ENCODE measurements around the gene TOM1L2. TPM values are rescaled to one million over a fixed set of nuclear protein-coding genes. Genes with fewer than 3 reads are reported as not detected.

Gene TOM1L2
- total and polyA plus RNA-seq, 2 experiments from 2014 or later, result 21.5 to 29.6 TPM

DNA sequence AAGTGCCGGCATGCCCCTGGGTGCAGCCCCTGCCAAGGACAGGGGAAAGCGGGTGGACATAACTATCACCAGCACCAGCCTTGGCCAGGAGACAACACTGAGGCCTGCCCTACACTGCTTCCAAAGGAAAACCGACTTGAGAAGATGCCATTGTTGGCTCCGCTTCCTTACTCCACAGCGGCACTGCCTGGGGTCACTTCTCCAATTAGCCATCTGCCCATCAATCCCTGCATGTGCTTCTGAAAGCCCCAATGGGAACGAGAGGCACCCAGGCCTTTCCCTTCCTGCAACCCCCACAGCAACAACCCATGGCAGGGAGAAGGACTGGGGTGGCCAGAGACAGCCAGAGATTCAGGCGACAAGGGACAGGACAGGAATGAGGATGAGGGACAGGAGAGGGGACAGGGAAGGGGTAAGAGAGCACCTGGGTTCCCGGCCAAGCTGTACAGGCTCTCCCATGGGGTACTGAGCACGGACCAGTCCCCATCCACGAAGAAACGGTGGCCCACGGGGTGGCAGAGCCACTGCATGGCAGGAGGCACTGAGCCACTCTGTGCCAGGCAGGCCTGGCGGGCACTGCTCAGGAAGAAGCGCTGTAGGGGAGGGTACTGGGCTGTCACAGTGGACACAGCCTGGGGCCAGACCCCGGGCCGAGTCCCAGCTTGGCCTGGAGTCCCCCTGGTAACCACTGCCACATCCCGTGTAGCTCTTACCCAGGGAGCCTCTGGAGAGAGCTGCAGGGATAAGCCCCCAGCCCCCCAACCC lies 156.6 kb downstream of the TOM1L2 start:
- Histone ChIP-seq H3K4me1 (ENCODE audit: insufficient read depth) (peaks cover 24% of the 10 kb centered on the region), H3K9me3 (ENCODE audit: low read depth) (no peaks in the 10 kb centered on the region), H3K4me3 (no peak overlapping the region), H4K20me1 (ENCODE audit: insufficient read depth, poor library complexity, severe bottlenecking) (peaks cover 25% of the 10 kb centered on the region), H3K4me2 (no peak overlapping the region), H2AFZ (no peak overlapping the region), H3K36me3 (replicated peaks; ENCODE audit: insufficient read depth, low read depth) (no peaks in the 10 kb centered on the region), H3K79me2 (peaks cover 11% of the 10 kb centered on the region), H3K27ac (no peak overlapping the region), H3K9me2 (replicated peaks; ENCODE audit: insufficient read depth) (no peaks in the 10 kb centered on the region), H3K27me3 (no peaks in the 10 kb centered on the region)
- DNase-seq (ENCODE audit: low spot score), result no peak
- TF ChIP-seq EZH2 (IDR thresholded peaks at IDR 0.05; ENCODE audit: borderline replicate concordance) (no peak), EZH2phosphoT487 (IDR thresholded peaks at IDR 0.05; ENCODE audit: low read depth, severe bottlenecking, unreplicated experiment) (no peak)
- TF ChIP-seq, protein P1, sequence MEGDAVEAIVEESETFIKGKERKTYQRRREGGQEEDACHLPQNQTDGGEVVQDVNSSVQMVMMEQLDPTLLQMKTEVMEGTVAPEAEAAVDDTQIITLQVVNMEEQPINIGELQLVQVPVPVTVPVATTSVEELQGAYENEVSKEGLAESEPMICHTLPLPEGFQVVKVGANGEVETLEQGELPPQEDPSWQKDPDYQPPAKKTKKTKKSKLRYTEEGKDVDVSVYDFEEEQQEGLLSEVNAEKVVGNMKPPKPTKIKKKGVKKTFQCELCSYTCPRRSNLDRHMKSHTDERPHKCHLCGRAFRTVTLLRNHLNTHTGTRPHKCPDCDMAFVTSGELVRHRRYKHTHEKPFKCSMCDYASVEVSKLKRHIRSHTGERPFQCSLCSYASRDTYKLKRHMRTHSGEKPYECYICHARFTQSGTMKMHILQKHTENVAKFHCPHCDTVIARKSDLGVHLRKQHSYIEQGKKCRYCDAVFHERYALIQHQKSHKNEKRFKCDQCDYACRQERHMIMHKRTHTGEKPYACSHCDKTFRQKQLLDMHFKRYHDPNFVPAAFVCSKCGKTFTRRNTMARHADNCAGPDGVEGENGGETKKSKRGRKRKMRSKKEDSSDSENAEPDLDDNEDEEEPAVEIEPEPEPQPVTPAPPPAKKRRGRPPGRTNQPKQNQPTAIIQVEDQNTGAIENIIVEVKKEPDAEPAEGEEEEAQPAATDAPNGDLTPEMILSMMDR (IDR thresholded peaks at IDR 0.05; ENCODE audit: poor library complexity), result no peak
- 95% methylated on average over 15 of the region's 17 CpGs for WGBS (ENCODE audit: low lambda C conversion rate, missing lambda C conversion rate)

DNA sequence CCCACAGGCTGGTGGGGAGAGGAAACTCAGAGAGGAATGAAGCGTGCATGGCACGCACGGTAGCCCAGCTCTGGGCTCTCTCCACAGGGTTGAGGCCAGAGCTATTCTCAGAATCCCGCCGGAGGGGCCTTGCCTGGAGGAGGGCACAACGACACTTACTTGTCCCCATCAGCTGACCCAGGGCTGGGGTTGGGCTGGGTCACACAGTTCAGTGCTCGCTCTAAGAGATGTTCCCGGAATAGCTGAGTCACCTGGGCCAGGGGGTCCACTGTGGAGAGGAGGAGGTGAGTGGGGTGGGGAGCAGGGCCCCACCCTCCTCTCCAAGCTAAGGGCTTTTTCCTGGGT lies 157.2 kb downstream of the TOM1L2 start:
- Histone ChIP-seq H3K27ac (no peak overlapping the region), H3K4me1 (ENCODE audit: insufficient read depth) (peaks cover 24% of the 10 kb centered on the region), H3K36me3 (replicated peaks; ENCODE audit: insufficient read depth, low read depth) (no peaks in the 10 kb centered on the region), H3K9me2 (replicated peaks; ENCODE audit: insufficient read depth) (no peaks in the 10 kb centered on the region), H3K9me3 (ENCODE audit: low read depth) (no peaks in the 10 kb centered on the region), H3K79me2 (peaks cover 5% of the 10 kb centered on the region), H3K27me3 (no peaks in the 10 kb centered on the region), H2AFZ (no peak overlapping the region), H3K4me3 (no peak overlapping the region), H3K4me2 (no peak overlapping the region), H4K20me1 (ENCODE audit: insufficient read depth, poor library complexity, severe bottlenecking) (peaks cover 24% of the 10 kb centered on the region)
- TF ChIP-seq EZH2 (IDR thresholded peaks at IDR 0.05; ENCODE audit: borderline replicate concordance), result no peak
- TF ChIP-seq EZH2phosphoT487 (IDR thresholded peaks at IDR 0.05; ENCODE audit: low read depth, severe bottlenecking, unreplicated experiment), result no peak
- no peak for DNase-seq (ENCODE audit: low spot score)
- WGBS (ENCODE audit: low lambda C conversion rate, missing lambda C conversion rate), result 93% methylated on average over 8 of the region's 8 CpGs

DNA sequence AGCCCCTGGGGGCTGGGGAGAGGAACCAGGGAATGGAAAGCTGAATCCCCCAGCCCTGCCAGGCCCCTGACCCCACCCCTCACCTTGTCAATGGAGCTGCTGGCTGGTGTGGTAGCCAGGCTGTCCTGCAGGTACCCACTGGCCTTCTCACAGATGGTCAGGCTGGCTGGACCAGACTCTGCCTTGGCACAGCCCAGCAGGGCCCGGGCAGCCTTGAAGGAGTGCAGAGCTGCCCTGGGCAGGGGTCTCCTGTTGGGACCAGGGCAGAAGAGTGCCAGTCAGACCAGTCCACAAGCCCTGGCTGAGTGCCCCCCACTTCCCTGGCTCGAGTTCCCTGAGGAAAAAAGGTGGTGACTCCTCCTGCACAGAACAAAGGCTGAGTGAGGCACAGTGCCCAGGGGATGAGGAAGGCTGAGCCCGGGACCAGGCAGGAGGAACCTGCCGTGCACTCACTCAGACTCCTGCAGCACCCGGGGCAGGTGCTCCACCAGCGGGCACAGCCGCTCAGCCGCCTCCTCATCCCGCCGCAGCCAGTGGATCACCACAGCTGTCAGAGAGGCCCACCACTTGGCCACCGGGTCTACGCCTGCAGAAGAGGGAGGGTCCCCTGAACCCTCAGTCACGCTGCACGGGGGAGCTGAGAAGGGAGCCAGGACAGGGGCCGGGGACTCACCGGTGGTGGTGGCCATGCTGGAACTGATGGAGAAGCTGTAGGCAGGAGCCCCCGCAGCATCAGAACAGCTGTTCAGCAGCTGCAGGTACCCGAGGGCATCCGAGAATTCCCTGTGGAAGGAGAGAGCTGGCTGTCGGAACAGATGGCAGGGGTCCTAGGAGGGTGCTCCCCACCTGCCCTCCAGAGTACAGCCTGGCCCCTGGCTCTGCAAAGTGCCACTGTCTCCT lies 157.8 kb downstream of the TOM1L2 start:
- no peak overlapping the region for H3K4me2 ChIP-seq
- no peaks in the 10 kb centered on the region for H3K27me3 ChIP-seq
- H4K20me1 ChIP-seq (ENCODE audit: insufficient read depth, poor library complexity, severe bottlenecking), result peaks cover 25% of the 10 kb centered on the region
- DNase-seq (ENCODE audit: low spot score), result no peak
- H2AFZ ChIP-seq, result no peak overlapping the region
- no peak overlapping the region for H3K4me3 ChIP-seq
- WGBS (ENCODE audit: low lambda C conversion rate, missing lambda C conversion rate), result 90% methylated on average over 20 of the region's 20 CpGs
- peaks cover 30% of the 10 kb centered on the region for H3K4me1 ChIP-seq (ENCODE audit: insufficient read depth)
- no peaks in the 10 kb centered on the region for H3K9me3 ChIP-seq (ENCODE audit: low read depth)
- H3K36me3 ChIP-seq (replicated peaks; ENCODE audit: insufficient read depth, low read depth), result no peaks in the 10 kb centered on the region
- peaks cover 2% of the 10 kb centered on the region for H3K79me2 ChIP-seq
- H3K27ac ChIP-seq, result no peak overlapping the region
- no peak for TF ChIP-seq EZH2phosphoT487 (IDR thresholded peaks at IDR 0.05; ENCODE audit: low read depth, severe bottlenecking, unreplicated experiment)
- TF ChIP-seq EZH2 (IDR thresholded peaks at IDR 0.05; ENCODE audit: borderline replicate concordance), result no peak
- TF ChIP-seq, protein P1 (IDR thresholded peaks at IDR 0.05; ENCODE audit: poor library complexity), result no peak
- H3K9me2 ChIP-seq (replicated peaks; ENCODE audit: insufficient read depth), result no peaks in the 10 kb centered on the region

DNA sequence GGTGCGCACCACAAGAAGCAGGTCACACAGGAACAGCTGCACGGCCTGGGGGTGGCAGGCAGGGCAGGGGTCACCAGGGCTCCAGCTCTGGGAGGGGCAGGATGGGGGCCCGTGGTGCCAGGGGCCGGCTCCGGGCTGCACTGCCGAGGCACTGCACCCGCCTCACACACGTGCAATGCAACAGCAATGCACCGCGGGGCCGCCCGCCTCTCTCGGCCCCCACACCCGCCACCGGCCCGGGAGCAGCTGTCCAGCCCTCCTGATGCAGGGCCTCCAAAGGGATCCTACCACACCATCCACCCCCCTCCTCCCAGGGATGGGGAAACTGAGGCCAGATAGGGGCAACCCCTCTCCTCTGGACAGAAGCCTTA lies 158.5 kb downstream of the TOM1L2 start:
- Histone ChIP-seq H3K4me2 (no peak overlapping the region), H3K27me3 (no peaks in the 10 kb centered on the region), H3K4me3 (no peak overlapping the region), H2AFZ (no peak overlapping the region), H3K4me1 (ENCODE audit: insufficient read depth) (peaks cover 37% of the 10 kb centered on the region), H3K79me2 (no peaks in the 10 kb centered on the region), H4K20me1 (ENCODE audit: insufficient read depth, poor library complexity, severe bottlenecking) (peaks cover 28% of the 10 kb centered on the region), H3K27ac (no peak overlapping the region), H3K36me3 (replicated peaks; ENCODE audit: insufficient read depth, low read depth) (no peaks in the 10 kb centered on the region), H3K9me3 (ENCODE audit: low read depth) (no peaks in the 10 kb centered on the region), H3K9me2 (replicated peaks; ENCODE audit: insufficient read depth) (no peaks in the 10 kb centered on the region)
- DNase-seq (ENCODE audit: low spot score), result no peak
- 100% methylated on average over 1 of the region's 16 CpGs for WGBS (ENCODE audit: low lambda C conversion rate, missing lambda C conversion rate)
- TF ChIP-seq, protein P1 (IDR thresholded peaks at IDR 0.05; ENCODE audit: poor library complexity), result no peak
- TF ChIP-seq EZH2phosphoT487 (IDR thresholded peaks at IDR 0.05; ENCODE audit: low read depth, severe bottlenecking, unreplicated experiment) (no peak), EZH2 (IDR thresholded peaks at IDR 0.05; ENCODE audit: borderline replicate concordance) (no peak)
